CD4-positive, alpha-beta T cell treated with Interleukin-4 for 4 hours (primary cell): ENCODE data around the gene PPARD.

Source experiments
- DNase-seq: peaks from one replicate; pipeline ENCODE4 v3.0.0-alpha.2; 2020

The PPARD gene

GRCh38 chr6:35445691-35446090, 103.3 kb downstream of the PPARD start:
- no peak for DNase-seq

GRCh38 chr6:35448191-35448590, 105.8 kb downstream of the PPARD start:
- DNase-seq, result no peak

- DNase-seq, result peak; percentile 78
Measured at GRCh38 chr6:35449287-35449881, 107.0 kb downstream of the PPARD start.

- DNase-seq, result no peak
Measured at GRCh38 chr6:35451354-35452182, 109.2 kb downstream of the PPARD start.

- peak; percentile 88 for DNase-seq
Measured at GRCh38 chr6:35452183-35453090, 110.1 kb downstream of the PPARD start, which contains the start of gene FANCE. TSS of gene FANCE (plus strand) at chr6:35452338. CDS start at chr6:35452546, 208 bp downstream.

- DNase-seq, result no peak
Measured at GRCh38 chr6:35453236-35453635, 110.9 kb downstream of the PPARD start.

GRCh38 chr6:35454391-35455110, 112.2 kb downstream of the PPARD start:
- no peak for DNase-seq

GRCh38 chr6:35457907-35458306, 115.5 kb downstream of the PPARD start:
- no peak for DNase-seq

GRCh38 chr6:35461270-35461669, 118.9 kb downstream of the PPARD start:
- no peak for DNase-seq

GRCh38 chr6:35463292-35463691, 120.9 kb downstream of the PPARD start:
- no peak for DNase-seq

- no peak for DNase-seq
Measured at GRCh38 chr6:35465646-35466045, 123.3 kb downstream of the PPARD start.

- DNase-seq, result peak; percentile 98
Measured at GRCh38 chr6:35468181-35468979, 126.0 kb downstream of the PPARD start, which contains the start of gene RPL10A. TSS of gene RPL10A (plus strand) at chr6:35468401. CDS start at chr6:35468435, 34 bp downstream.

- no peak for DNase-seq
Measured at GRCh38 chr6:35468980-35469750, 126.8 kb downstream of the PPARD start.

GRCh38 chr6:35469751-35470662, 127.6 kb downstream of the PPARD start:
- no peak for DNase-seq

- DNase-seq, result no peak
Measured at GRCh38 chr6:35470663-35471120, 128.3 kb downstream of the PPARD start.

GRCh38 chr6:35471836-35472345, 129.5 kb downstream of the PPARD start:
- no peak for DNase-seq

GRCh38 chr6:35473075-35473849, 130.9 kb downstream of the PPARD start:
- DNase-seq, result no peak

GRCh38 chr6:35473850-35474130, 131.4 kb downstream of the PPARD start:
- no peak for DNase-seq
